Measurements from ENCODE around the gene SIPA1L3. TPM values are rescaled to one million over a fixed set of nuclear protein-coding genes. Genes with fewer than 3 reads are reported as not detected.

The SIPA1L3 gene
- total RNA-seq, 1 donor from 2014 or later = 26.9 TPM

- Mint-ChIP-seq H3K4me1 (ENCODE audit: low read depth, unreplicated experiment) (peaks cover 1% of the 10 kb centered on the region), H3K27ac (ENCODE audit: unreplicated experiment) (no peak overlapping the region), H3K4me3 (ENCODE audit: unreplicated experiment) (no peak overlapping the region), H3K9me3 (ENCODE audit: unreplicated experiment) (peaks cover 2% of the 10 kb centered on the region), H3K36me3 (ENCODE audit: low read depth, unreplicated experiment) (peaks cover 11% of the 10 kb centered on the region), H3K27me3 (ENCODE audit: low read depth, unreplicated experiment) (peaks cover 2% of the 10 kb centered on the region)
- Histone ChIP-seq H3K9ac (ENCODE audit: low read length) (no peak overlapping the region), H3K4me3 (ENCODE audit: insufficient read depth, low read depth, low read length) (no peak overlapping the region), H2AFZ (ENCODE audit: low read depth, low read length) (no peak overlapping the region), H3K79me2 (ENCODE audit: insufficient read depth, low read length) (no peaks in the 10 kb centered on the region), H3K36me3 (ENCODE audit: insufficient read depth, low read length) (peaks cover 10% of the 10 kb centered on the region), H3K9me3 (ENCODE audit: insufficient read depth, low read depth, low read length) (no peaks in the 10 kb centered on the region), H4K20me1 (ENCODE audit: insufficient read depth, low read length) (peaks cover 8% of the 10 kb centered on the region), H3K4me2 (ENCODE audit: low read length) (no peak overlapping the region), H3K27ac (ENCODE audit: low read depth, low read length) (no peak overlapping the region), H3K4me1 (ENCODE audit: insufficient read depth, low read length) (no peaks in the 10 kb centered on the region), H3K27me3 (ENCODE audit: insufficient read depth, low read length) (no peaks in the 10 kb centered on the region)
- DNase-seq (ENCODE audit: low read depth) (no peak), FAIRE-seq (no peak)
- TF ChIP-seq, protein P1, sequence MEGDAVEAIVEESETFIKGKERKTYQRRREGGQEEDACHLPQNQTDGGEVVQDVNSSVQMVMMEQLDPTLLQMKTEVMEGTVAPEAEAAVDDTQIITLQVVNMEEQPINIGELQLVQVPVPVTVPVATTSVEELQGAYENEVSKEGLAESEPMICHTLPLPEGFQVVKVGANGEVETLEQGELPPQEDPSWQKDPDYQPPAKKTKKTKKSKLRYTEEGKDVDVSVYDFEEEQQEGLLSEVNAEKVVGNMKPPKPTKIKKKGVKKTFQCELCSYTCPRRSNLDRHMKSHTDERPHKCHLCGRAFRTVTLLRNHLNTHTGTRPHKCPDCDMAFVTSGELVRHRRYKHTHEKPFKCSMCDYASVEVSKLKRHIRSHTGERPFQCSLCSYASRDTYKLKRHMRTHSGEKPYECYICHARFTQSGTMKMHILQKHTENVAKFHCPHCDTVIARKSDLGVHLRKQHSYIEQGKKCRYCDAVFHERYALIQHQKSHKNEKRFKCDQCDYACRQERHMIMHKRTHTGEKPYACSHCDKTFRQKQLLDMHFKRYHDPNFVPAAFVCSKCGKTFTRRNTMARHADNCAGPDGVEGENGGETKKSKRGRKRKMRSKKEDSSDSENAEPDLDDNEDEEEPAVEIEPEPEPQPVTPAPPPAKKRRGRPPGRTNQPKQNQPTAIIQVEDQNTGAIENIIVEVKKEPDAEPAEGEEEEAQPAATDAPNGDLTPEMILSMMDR (IDR thresholded peaks at IDR 0.05; ENCODE audit: insufficient read depth, low read depth, low read length) = no peak
- TF ChIP-seq EZH2 (IDR thresholded peaks at IDR 0.05; ENCODE audit: insufficient read depth, low read length) = no peak
These were observed 290.1 kb downstream of the SIPA1L3 start for GRCh38 chr19:38196948-38197656.

DNA sequence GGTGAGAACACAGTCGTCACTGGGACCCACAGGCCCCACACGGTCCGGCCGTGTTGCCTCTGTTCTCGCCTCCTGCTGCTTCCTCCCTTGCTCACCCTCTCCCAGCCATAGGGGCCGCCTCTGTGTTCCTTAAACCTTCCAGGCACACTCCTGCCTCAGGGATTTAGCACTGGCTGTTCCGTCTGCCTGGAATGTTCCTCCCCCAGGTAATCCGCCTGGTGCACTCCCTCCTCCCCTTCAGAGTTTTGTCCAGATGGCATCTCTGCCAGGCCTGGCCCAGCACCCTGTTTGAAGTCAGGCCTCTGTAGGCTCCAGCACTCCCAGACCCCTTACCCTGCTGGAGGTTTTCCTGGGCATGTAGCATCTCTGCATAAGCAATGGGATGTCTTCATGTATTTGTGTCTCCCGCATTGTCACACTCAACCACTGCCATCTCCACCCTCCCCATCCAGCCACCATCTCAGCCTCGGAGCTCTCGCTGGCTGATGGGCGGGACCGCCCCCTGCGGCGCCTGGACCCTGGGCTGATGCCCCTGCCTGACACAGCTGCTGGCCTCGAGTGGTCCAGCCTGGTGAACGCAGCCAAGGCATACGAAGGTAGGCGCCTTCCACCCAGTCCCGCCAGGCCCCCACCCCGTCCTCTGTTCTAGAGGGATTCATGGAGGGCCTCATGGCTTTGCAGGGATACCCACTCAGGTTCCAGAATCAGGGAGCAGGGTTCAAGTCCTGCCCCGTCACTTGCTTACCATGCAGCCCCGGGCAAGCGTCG lies 291.1 kb downstream of the SIPA1L3 start:
- Histone ChIP-seq H3K4me1 (ENCODE audit: insufficient read depth, low read length) (no peaks in the 10 kb centered on the region), H3K27me3 (ENCODE audit: insufficient read depth, low read length) (no peaks in the 10 kb centered on the region), H3K9ac (ENCODE audit: low read length) (no peak overlapping the region), H2AFZ (ENCODE audit: low read depth, low read length) (no peak overlapping the region), H3K9me3 (ENCODE audit: insufficient read depth, low read depth, low read length) (no peaks in the 10 kb centered on the region), H3K27ac (ENCODE audit: low read depth, low read length) (no peak overlapping the region), H3K4me2 (ENCODE audit: low read length) (no peak overlapping the region), H3K79me2 (ENCODE audit: insufficient read depth, low read length) (no peaks in the 10 kb centered on the region), H3K4me3 (ENCODE audit: insufficient read depth, low read depth, low read length) (no peak overlapping the region), H3K36me3 (ENCODE audit: insufficient read depth, low read length) (peaks cover 15% of the 10 kb centered on the region), H4K20me1 (ENCODE audit: insufficient read depth, low read length) (peaks cover 8% of the 10 kb centered on the region)
- H3K36me3 Mint-ChIP-seq (ENCODE audit: low read depth, unreplicated experiment) = peaks cover 11% of the 10 kb centered on the region
- no peak overlapping the region for H3K4me3 Mint-ChIP-seq (ENCODE audit: unreplicated experiment)
- no peak for TF ChIP-seq EZH2 (IDR thresholded peaks at IDR 0.05; ENCODE audit: insufficient read depth, low read length)
- TF ChIP-seq, protein P1 (IDR thresholded peaks at IDR 0.05; ENCODE audit: insufficient read depth, low read depth, low read length) = no peak
- H3K27ac Mint-ChIP-seq (ENCODE audit: unreplicated experiment) = no peak overlapping the region
- FAIRE-seq = no peak
- peaks cover 2% of the 10 kb centered on the region for H3K27me3 Mint-ChIP-seq (ENCODE audit: low read depth, unreplicated experiment)
- H3K4me1 Mint-ChIP-seq (ENCODE audit: low read depth, unreplicated experiment) = no peaks in the 10 kb centered on the region
- H3K9me3 Mint-ChIP-seq (ENCODE audit: unreplicated experiment) = peaks cover 2% of the 10 kb centered on the region
- no peak for DNase-seq (ENCODE audit: low read depth)
